IPS-18c (cell line): Measurements from ENCODE around the gene LRP4.

Experiments used
- H3K4me3 ChIP-seq: 2 replicates; pipeline ENCODE4 v1.7.0; 2013; ENCODE audit warnings: low read depth, mild to moderate bottlenecking, low read length, moderate library complexity; ENCODE audit not compliant: insufficient read depth
- H3K9me3 ChIP-seq: one replicate; pipeline ENCODE4 v1.6.1; 2013; ENCODE audit warnings: mild to moderate bottlenecking, low read length, moderate library complexity; ENCODE audit not compliant: control insufficient read depth, insufficient read depth

Gene LRP4

DNA sequence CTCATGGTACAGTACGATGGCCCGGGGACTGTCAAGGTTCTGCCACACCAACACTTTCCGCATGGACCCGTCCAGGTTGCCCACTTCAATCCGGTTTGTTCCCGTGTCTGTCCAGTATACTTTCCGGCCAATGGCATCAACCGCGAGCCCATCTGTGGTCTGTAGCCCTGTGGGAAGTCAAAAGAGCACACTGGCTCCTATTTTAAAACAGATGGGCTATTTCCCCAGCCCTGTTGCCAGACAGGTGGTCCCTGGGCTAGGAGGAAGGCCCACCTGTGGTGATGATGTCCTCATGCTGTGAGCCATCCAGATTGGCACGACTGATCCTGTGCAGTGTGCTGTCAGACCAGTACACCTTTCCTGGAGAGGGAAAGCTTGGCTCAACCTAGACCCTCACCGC is 41.9 kb downstream of the LRP4 start:
- Histone ChIP-seq H3K4me3 (no peak overlapping the region), H3K9me3 (no peaks in the 10 kb centered on the region)

DNA sequence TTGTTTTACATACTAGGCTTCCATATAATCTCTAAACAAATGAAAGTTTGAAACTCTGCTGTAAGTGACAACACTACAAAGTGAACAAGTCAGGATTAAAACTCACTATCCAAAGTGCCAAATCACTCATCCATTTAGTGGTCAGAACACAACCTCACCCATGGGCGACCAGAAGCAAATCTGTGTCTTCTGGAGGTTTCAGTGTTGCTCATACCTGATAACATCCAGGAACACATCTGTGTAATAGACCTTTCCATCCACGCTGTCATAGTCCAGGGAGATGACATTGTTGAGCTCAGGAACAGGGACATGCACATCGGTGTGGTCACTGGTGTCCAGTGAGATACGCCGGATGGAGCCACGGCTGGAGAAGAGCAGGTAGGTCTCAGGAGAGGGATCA is 43.8 kb downstream of the LRP4 start:
- Histone ChIP-seq H3K9me3 (no peaks in the 10 kb centered on the region), H3K4me3 (no peak overlapping the region)

DNA sequence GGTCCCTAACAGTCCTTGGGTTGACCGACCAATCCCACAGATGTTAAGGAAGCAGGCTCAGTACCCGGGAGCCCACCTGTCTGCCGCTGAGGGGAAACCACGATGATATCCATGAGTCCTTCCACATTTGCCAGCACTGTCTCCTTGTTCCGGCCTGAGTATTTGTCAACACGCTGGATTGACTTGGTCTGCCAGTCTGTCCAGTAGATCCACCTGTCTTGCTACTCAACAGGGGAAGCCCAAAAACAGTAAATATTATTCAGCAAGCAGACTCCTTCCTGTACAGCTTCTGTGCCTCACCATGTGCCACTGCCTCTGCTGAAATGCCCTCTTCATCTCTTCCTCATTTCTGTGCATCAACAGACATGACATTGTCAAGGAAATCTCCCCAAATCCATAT is 49.4 kb downstream of the LRP4 start:
- Histone ChIP-seq H3K4me3 (no peak overlapping the region), H3K9me3 (no peaks in the 10 kb centered on the region)

DNA sequence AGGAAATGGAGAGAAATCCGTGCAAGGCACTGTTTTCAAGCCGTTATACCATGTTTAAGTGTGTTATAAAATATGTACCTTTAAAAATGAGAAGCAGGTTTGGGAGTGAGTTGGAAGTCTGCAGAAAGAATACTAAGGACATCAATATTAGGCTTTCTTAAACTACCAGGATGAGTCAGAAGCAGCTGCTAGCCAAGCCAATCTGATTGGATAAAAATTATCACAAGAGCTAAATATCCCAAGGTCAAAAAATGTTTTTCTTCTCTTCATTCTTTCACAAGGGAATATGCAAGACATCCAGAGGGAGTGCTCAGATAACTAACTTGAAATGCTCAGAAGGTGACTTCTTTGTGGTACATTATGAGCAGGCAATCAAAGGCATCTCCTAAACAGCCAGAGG is 53.0 kb downstream of the LRP4 start:
- H3K4me3 ChIP-seq, result no peak overlapping the region
- no peaks in the 10 kb centered on the region for H3K9me3 ChIP-seq

DNA sequence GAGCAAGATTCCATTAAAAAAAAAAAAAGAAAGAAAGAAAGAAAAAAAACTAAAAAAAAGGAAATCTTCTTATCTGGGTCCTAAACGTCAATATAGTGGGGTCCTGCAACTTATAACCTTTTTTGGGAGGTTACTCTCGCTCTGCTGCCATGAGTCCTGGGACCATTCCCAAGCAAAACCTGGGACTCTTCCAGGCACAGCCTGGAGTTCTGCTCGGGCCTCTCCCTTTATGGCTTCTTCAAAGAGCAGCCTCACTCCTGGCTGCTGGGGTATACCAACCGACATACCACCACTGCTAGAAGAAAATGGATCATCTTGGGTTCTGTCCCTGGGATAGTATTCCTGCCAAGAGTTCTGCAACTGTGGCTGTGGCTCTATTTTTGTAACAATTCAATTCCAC is 58.1 kb downstream of the LRP4 start:
- no peaks in the 10 kb centered on the region for H3K9me3 ChIP-seq
- H3K4me3 ChIP-seq, result no peak overlapping the region

DNA sequence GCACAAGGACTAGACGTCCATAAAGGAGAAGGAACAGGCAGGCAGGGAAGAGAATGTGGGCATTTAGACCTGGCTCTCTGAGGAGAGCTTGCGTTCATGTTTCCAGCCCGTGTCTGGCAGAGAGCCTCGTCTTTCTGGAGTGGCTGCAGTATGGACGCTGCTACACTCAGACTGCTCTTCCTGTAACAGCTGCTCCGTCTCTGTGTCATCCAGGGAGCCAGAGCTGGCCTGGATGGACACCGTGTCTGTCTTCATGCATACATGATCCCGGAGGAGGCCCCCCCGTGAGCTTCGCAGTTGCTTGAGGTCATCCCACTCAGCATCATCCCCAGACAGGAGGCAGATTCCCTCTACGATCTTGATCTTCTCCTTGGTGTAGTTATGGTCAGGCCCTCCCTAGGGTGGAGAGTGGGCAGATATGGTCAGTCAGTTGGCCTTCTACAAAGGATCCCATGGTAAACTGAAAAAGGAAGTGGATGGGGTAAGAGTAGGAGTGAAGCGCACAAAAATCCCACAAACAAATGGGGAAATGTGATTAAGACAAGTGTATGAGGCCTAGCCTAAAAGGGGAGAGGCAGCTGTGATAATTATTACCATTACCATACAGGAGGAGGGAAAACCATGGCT is 59.3 kb downstream of the LRP4 start:
- no peaks in the 10 kb centered on the region for H3K9me3 ChIP-seq
- H3K4me3 ChIP-seq, result no peak overlapping the region

DNA sequence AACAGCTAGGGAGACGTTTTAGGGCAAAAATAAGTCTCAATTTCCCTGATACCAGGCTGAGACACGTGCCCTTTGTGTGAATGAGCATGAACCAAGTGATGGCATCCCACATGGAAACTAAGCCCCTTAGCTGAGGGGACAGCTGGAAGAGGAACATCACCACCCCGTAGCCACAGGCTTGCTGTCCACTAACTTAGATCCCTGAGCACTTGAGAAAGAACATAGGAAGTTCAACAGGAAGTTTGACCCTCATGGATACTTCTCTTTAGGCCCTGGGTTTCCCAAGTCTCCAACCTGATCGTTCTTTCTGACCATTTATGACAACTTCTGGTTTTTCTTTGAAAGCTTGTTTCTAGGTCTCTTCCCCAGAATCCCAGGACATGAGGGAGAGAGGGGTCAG is 60.7 kb downstream of the LRP4 start:
- H3K4me3 ChIP-seq, result no peak overlapping the region
- no peaks in the 10 kb centered on the region for H3K9me3 ChIP-seq

DNA sequence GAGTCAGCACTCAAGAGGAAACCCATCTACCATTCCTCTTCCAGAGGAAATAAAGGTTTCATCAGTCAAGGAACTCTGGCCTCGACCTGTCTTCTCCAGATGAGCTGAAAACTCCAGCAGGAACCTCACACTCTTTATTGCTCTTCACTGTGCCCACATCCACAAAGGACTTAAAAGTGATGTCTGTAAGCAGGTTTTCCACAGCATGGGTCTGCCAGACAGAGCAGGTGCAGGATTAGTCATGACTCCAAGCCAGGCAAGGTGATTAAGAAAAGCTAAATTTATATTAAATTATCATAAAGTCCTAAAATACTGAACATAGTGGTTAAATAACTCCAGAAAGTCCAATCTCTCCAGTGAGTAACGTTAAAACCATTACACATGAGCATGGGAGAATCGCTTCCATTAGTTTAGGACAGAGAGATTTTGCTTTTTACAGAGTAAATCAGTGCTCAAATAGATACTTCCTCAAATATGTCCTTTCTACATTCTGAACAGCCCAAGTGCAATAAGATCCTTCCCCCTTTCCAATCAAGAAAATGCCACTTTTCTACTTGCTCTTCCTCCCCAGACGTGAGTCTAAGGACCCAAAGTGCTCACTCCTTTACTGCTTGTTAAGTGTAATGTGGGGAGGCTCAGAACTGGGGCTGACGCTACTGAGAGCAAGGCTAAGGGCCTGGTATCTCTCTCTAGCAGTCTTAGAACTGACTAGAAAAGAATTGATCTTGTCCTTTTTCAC is 61.6 kb downstream of the LRP4 start:
- no peak overlapping the region for H3K4me3 ChIP-seq
- no peaks in the 10 kb centered on the region for H3K9me3 ChIP-seq

DNA sequence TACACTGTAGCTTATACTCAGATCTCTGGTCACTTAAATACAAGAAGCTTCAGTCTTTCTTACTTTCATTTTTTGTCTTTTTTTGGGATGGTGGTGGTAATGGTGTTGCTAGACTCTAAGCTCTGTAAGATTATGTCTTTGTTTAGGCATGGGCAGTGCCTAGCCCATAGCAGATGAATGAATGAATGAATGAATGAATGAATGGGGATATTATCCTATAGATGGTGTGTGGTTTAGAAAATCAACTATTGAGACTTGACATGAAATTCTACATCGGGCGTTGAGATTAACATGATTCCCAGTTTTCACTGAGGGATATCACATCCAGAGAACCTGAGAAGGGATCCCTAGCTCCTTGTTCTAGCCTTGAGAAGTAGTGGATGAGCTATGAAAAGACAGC is 62.5 kb downstream of the LRP4 start:
- Histone ChIP-seq H3K9me3 (no peaks in the 10 kb centered on the region), H3K4me3 (no peak overlapping the region)

DNA sequence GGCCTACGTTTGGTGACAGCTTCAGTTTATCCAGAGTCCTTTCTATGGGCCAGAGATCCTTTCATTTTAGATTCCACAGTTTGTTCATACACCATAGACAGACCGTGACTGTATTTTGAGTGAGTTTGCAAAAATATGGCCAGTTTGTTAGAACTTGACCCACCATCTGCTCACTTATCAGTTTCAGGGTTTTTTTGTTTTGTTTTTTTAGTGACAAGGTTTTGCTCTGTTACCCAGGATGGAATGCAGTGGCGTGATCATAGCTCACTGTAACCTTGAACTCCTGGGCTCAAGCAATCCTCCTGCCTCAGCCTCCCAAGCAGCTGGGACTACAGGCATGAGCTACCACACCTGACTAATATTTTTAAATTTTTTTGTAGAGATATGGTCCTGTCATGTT is 63.2 kb downstream of the LRP4 start:
- Histone ChIP-seq H3K9me3 (no peaks in the 10 kb centered on the region), H3K4me3 (no peak overlapping the region; the same call in 1 of the 2 replicates)

DNA sequence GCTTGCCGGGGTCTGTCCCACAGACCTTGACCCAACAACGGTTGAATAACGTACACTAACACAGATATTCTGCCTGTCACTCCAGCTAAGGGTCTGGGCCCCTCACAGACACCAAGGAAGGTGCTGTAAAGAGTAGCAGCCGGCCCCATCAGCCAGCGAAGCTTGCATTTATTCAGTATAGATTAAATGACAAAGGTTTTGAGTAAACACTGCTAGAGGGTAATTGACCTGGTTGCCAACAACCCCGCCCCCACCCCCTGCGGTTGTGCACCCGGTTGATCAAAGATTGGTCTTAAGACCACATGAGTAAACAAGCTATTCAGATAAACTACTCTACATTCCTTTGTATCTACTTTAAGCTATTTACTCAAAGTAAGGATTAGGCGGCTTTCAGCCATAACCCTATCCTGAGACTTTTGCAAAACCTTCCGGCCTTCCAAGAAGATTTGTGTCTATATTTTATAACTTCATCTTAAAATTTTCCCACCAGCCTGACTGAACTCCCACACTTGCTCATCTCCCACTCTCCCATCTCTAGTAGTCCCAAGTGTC is 67.4 kb downstream of the LRP4 start:
- Histone ChIP-seq H3K4me3 (no peak overlapping the region), H3K9me3 (peaks cover 2% of the 10 kb centered on the region)

DNA sequence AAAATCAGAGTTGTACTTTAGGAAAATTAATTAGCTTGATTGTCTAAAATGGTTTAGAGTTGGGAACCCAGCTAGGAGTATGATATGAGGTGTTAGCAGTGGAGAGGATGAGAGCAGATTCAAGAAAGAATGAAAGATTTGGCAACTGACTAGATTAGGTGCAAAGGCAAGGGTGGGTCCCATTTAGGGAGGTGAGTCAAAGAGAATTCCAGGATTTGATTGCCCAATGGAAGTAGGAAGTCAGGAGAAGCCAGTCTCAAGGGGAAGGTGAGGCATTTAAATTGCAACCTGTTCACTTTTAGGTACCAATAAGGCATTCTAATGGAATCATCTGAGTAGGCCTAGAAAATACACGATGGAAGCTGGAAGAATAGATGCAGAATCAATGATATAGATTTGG is 68.7 kb downstream of the LRP4 start:
- Histone ChIP-seq H3K9me3 (peaks cover 2% of the 10 kb centered on the region), H3K4me3 (no peak overlapping the region)

DNA sequence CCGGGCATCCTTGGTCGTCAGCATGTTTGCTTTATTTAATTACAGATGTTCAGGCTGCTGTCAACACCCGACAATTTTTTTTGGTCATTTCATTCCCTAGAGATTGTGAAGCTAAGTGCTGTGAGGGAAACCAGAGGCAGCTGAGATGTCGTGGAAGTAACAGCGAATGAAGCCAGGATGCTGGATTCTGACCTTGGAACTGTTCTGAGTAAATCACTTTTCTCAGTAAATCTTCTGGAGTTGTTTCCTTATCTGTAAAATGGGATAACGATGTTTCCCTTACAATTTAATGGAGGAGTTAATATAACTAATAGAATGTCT is 71.9 kb downstream of the LRP4 start:
- Histone ChIP-seq H3K4me3 (peak overlapping the region; percentile 89; the same call in 1 of the 2 replicates), H3K9me3 (peaks cover 2% of the 10 kb centered on the region)

DNA sequence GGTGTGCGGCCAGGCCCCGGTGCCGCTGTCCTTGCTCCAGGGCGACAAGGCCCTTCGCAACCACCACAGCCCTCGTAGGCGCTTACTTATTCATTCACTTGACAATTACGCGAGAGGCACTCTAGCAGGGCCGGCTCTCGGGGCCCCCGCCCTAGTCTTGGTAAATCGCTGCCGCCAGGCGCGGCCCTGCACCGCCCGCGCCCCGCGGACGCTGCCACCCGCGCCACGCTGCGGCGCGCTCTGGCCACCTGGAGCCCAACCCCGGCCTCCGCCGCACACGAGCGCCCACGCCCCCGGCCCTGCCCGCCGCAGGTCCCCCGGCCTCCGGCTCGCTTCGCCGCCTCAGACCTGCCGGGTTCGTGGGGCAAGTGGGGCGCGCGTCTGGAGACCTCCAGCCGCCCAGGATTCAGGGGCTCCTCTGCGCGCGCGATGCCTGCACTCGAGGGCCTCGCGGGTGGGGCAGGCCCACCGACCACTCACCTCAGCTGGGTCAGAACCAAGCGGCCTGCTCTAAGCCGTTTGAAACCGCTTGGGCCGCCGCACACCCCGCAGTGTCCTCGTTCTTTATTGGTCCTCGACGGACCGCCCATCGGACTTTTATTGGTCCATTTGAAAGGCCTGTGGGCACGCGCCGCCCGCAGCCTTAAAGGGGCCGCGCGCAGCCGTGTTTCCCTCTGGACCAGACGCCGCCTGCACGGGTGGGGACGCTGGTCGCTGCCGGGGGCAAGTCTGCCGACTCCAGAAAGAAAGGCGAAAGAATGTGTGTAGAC is 72.4 kb downstream of the LRP4 start, which contains the start of gene CKAP5:
CKAP5 (minus strand) TSS at position 541 of the 770 bp plus-strand sequence. CDS start 25,049 bp downstream, outside the sequence.
- Histone ChIP-seq H3K9me3 (peaks cover 2% of the 10 kb centered on the region), H3K4me3 (peak within 1 kb of the TSS; percentile 89)

DNA sequence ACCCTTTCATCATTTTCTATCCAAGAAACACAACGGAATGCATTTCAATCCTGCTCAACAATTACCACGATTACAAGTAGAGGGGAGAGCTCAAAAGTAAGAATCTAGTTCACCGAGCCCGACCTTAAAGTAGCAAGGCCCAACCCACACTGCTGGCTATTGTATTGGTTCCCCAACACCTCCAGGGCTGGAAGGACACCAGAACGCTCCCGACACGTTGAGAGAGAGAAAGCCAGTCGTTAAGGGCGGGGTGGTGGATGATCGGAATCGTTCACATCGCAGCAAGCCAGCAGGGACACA is 73.0 kb downstream of the LRP4 start:
- peaks cover 2% of the 10 kb centered on the region for H3K9me3 ChIP-seq
- H3K4me3 ChIP-seq, result peak overlapping the region; percentile 89

DNA sequence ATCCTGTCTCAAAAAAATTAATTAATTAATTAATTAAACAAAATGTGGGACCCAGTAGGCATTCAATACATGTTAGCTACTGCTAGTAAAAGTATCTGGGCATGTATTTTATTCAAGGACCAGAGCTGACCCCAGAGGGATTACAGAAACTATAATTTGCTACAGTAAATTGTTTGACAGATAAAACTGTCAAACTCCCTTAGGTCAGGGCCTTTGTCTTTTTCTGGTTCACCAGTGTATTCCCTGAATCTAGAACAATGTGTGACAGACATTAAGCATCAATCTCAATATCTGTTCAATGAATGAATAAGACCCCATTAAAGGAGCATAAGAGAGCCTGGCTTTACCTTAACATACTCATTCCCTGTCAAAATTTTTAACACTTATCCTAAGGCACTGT is 78.2 kb downstream of the LRP4 start:
- H3K9me3 ChIP-seq, result no peaks in the 10 kb centered on the region

DNA sequence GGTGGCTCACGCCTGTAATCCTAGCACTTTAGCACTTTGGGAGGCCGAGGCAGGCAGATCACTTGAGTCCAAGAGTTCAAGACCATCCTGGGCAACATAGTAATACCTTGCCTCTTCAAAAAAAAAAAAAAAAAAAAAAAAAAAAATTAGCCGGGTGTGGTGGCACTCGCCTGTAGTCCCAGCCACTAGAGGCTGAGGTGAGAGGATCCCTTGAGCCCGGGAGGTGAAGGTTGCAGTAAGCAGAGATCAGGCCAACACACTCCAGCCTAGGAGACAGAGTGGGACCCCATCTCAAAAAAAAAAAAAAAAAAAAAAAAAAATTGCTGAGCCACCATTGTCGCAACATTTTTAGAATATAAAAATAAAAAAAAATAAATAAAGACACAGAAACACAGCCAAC is 79.8 kb downstream of the LRP4 start:
- no peak overlapping the region for H3K4me3 ChIP-seq

More for the DNA sequence above, 78.2 kb downstream of the LRP4 start:
- H3K4me3 ChIP-seq, result no peak overlapping the region

DNA sequence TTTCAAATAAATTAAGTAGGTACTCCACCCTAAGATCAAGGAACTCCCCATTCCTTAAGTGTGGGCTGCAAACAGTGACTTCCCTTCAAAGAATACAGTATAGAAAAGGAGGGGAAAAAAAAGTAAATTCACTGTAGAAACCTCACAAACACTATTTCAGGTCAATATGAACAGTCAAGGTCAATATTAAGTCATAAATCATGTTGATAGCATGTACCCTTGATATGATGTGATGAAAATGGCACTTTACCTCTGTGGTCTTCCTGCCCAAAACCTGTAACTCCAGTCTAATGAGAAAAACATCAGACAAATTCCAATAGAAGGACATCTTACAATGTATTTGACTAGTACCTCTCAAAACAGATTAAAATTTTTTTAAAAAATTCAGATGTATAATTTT is 80.5 kb downstream of the LRP4 start:
- Histone ChIP-seq H3K4me3 (no peak overlapping the region), H3K9me3 (no peaks in the 10 kb centered on the region)

More for the DNA sequence above, 79.8 kb downstream of the LRP4 start:
- no peaks in the 10 kb centered on the region for H3K9me3 ChIP-seq
